GM12878 (cell line): ENCODE measurements around the gene IL36A.

Experiments
- BHLHE40 ChIP-seq, 2 experiments: fragments of 450-650 bp in 1 of 2; IDR thresholded peaks; 2 replicates each; pipeline ENCODE4 v1.6.1; 2011 to 2017; ENCODE audit warnings: low read depth in 2 of 2, borderline replicate concordance in 1 of 2, improper control_type of control experiment in 1 of 2, low read length in 1 of 2, mild to moderate bottlenecking in 1 of 2
- CHD1 ChIP-seq: IDR thresholded peaks from 2 replicates; pipeline ENCODE4 v1.6.1; 2012; ENCODE audit warnings: low read depth, low read length, improper control_type of control experiment
- CTCF ChIP-seq, 3 experiments: IDR thresholded peaks in 2 of 3; conservative IDR thresholded peaks in 1 of 3; 2 replicates each; pipeline ENCODE4 v1.5.1; 2011; ENCODE audit warnings: low read depth in 3 of 3, low read length in 3 of 3, mild to moderate bottlenecking in 3 of 3, control low read depth in 2 of 3, moderate library complexity in 2 of 3, inconsistent platforms in 1 of 3, mixed read lengths in 1 of 3; ENCODE audit not compliant: control insufficient read depth in 2 of 3, insufficient read depth in 1 of 3; ENCODE audit errors: extremely low read depth in 1 of 3
- MLLT1 ChIP-seq: fragments of 450-650 bp; IDR thresholded peaks from 2 replicates; pipeline ENCODE4 v1.6.1; 2016; ENCODE audit warnings: mild to moderate bottlenecking
- POLR2A ChIP-seq: IDR thresholded peaks from 2 replicates; pipeline ENCODE4 v1.6.1; 2011; ENCODE audit warnings: low read depth, mild to moderate bottlenecking, low read length
- RELA ChIP-seq: fragments of 450-650 bp; IDR thresholded peaks from 2 replicates; pipeline ENCODE4 v1.8.0; 2014; ENCODE audit warnings: borderline replicate concordance; ENCODE audit not compliant: partially characterized antibody
- SIN3A ChIP-seq: IDR thresholded peaks from 2 replicates; pipeline ENCODE4 v1.6.1; 2012; ENCODE audit warnings: low read depth, low read length, improper control_type of control experiment

GRCh38 chr2:113015042-113015441 is 9.8 kb downstream of the IL36A start:
- TF ChIP-seq CHD1, result no peak
- no peak for TF ChIP-seq MLLT1
- no peak for TF ChIP-seq CTCF (IDR thresholded peaks at IDR 0.05 in 2 of 3, conservative IDR thresholded peaks at IDR 0.05 in 1 of 3; ENCODE audit: control insufficient read depth in 2 of 3, extremely low read depth in 1 of 3, insufficient read depth in 1 of 3, low read depth in 3 of 3, low read length in 3 of 3)
- TF ChIP-seq SIN3A, result no peak
- no peak for TF ChIP-seq POLR2A
- no peak for TF ChIP-seq RELA
- no peak for TF ChIP-seq BHLHE40 (IDR thresholded peaks at IDR 0.05; ENCODE audit: borderline replicate concordance in 1 of 2, low read depth in 2 of 2, low read length in 1 of 2)
